Duodenal mucosa (tissue), 2 donors: ENCODE data around the gene VNN1.
"Not testable (repeated sequence)": the region's sequence is repeated elsewhere in the genome, so short reads cannot be mapped to it uniquely, and the experiment has no call there.

Experiments
- H3K27ac ChIP-seq: one replicate; pipeline ENCODE4 v1.7.0; 2013; ENCODE audit warnings: low read depth, low read length
- H3K27me3 ChIP-seq, 2 donors: one replicate each; pipeline ENCODE4 v1.7.0; 2013; ENCODE audit warnings: low read length in 2 of 2, control low read depth in 1 of 2; ENCODE audit not compliant: insufficient read depth in 2 of 2, control insufficient read depth in 1 of 2
- H3K36me3 ChIP-seq, 2 donors: one replicate each; pipeline ENCODE4 v1.7.0; 2013; ENCODE audit warnings: low read length in 2 of 2, control low read depth in 1 of 2; ENCODE audit not compliant: insufficient read depth in 2 of 2, control insufficient read depth in 1 of 2
- H3K4me1 ChIP-seq, 2 donors: one replicate each; pipeline ENCODE4 v1.7.0; 2013; ENCODE audit warnings: low read length in 2 of 2, control low read depth in 1 of 2; ENCODE audit not compliant: insufficient read depth in 2 of 2, control insufficient read depth in 1 of 2
- H3K4me3 ChIP-seq, 2 donors: one replicate each; pipeline ENCODE4 v1.7.0; 2013; ENCODE audit warnings: low read length in 2 of 2, low read depth in 1 of 2
- H3K9ac ChIP-seq, 2 donors: one replicate each; pipeline ENCODE4 v1.7.0; 2013; ENCODE audit warnings: low read length in 2 of 2, low read depth in 1 of 2
- H3K9me3 ChIP-seq, 2 donors: one replicate each; pipeline ENCODE4 v1.7.0; 2013; ENCODE audit warnings: low read length in 2 of 2, control low read depth in 1 of 2; ENCODE audit not compliant: control insufficient read depth in 1 of 2

The VNN1 gene

GRCh38 chr6:132659082-132659481, 54.8 kb downstream of the VNN1 start, which contains the start of gene TAAR1:
Gene TAAR1, minus strand, starts transcription at chr6:132659182. Its CDS starts 13,179 bp downstream, at chr6:132646003.
- H3K27me3 ChIP-seq = no peaks in the 10 kb centered on the region
- no peak within 1 kb of the TSS for H3K4me3 ChIP-seq
- no peaks in the 10 kb centered on the region for H3K9me3 ChIP-seq
- no peaks in the 10 kb centered on the region for H3K36me3 ChIP-seq
- H3K27ac ChIP-seq = no peak within 1 kb of the TSS
- no peaks in the 10 kb centered on the region for H3K4me1 ChIP-seq
- no peak within 1 kb of the TSS for H3K9ac ChIP-seq

GRCh38 chr6:132651062-132651461, 62.8 kb downstream of the VNN1 start:
- no peak overlapping the region for H3K9ac ChIP-seq
- H3K9me3 ChIP-seq = no peaks in the 10 kb centered on the region
- H3K27ac ChIP-seq = no peak overlapping the region
- no peaks in the 10 kb centered on the region for H3K27me3 ChIP-seq
- peaks cover 0 to 6% of the 10 kb centered on the region in 2 donors for H3K4me1 ChIP-seq
- no peak overlapping the region for H3K4me3 ChIP-seq
- no peaks in the 10 kb centered on the region for H3K36me3 ChIP-seq

- H3K36me3 ChIP-seq = no peaks in the 10 kb centered on the region
- H3K4me3 ChIP-seq = no peak overlapping the region
- H3K9me3 ChIP-seq = no peaks in the 10 kb centered on the region
- peaks cover 0 to 6% of the 10 kb centered on the region in 2 donors for H3K4me1 ChIP-seq
- H3K27ac ChIP-seq = no peak overlapping the region
- no peaks in the 10 kb centered on the region for H3K27me3 ChIP-seq
- no peak overlapping the region for H3K9ac ChIP-seq
These were observed 63.4 kb downstream of the VNN1 start for GRCh38 chr6:132650429-132650828.

GRCh38 chr6:132648828-132649227, 65.0 kb downstream of the VNN1 start:
- Histone ChIP-seq H3K27me3 (no peaks in the 10 kb centered on the region), H3K9ac (no peak overlapping the region), H3K4me3 (no peak overlapping the region), H3K4me1 (peaks cover 0 to 6% of the 10 kb centered on the region in 2 donors), H3K9me3 (no peaks in the 10 kb centered on the region), H3K27ac (no peak overlapping the region), H3K36me3 (no peaks in the 10 kb centered on the region)

GRCh38 chr6:132648356-132648755, 65.5 kb downstream of the VNN1 start:
- H3K27ac ChIP-seq = no peak overlapping the region
- no peaks in the 10 kb centered on the region for H3K9me3 ChIP-seq
- H3K36me3 ChIP-seq = no peaks in the 10 kb centered on the region
- no peak overlapping the region for H3K4me3 ChIP-seq
- no peak overlapping the region for H3K9ac ChIP-seq
- no peaks in the 10 kb centered on the region for H3K27me3 ChIP-seq
- H3K4me1 ChIP-seq = peaks cover 0 to 6% of the 10 kb centered on the region in 2 donors

GRCh38 chr6:132643547-132643946, 70.3 kb downstream of the VNN1 start:
- Histone ChIP-seq H3K4me3 (no peak overlapping the region), H3K9ac (no peak overlapping the region), H3K27ac (no peak overlapping the region), H3K36me3 (no peaks in the 10 kb centered on the region), H3K9me3 (no peaks in the 10 kb centered on the region), H3K4me1 (peaks cover 0 to 3% of the 10 kb centered on the region in 2 donors), H3K27me3 (no peaks in the 10 kb centered on the region)

- not testable (repeated sequence) for H3K9me3 ChIP-seq, H3K9ac ChIP-seq, H3K4me1 ChIP-seq, H3K27me3 ChIP-seq, H3K4me3 ChIP-seq, H3K36me3 ChIP-seq, H3K27ac ChIP-seq
These were observed 76.7 kb downstream of the VNN1 start for GRCh38 chr6:132637135-132637534.

- H3K9ac ChIP-seq, H3K27me3 ChIP-seq, H3K36me3 ChIP-seq, H3K4me3 ChIP-seq, H3K27ac ChIP-seq, H3K4me1 ChIP-seq, H3K9me3 ChIP-seq: not testable (repeated sequence)
These were observed 77.9 kb downstream of the VNN1 start for GRCh38 chr6:132635906-132636305.

- not testable (repeated sequence) for H3K9ac ChIP-seq, H3K27me3 ChIP-seq, H3K27ac ChIP-seq, H3K4me3 ChIP-seq, H3K4me1 ChIP-seq, H3K36me3 ChIP-seq, H3K9me3 ChIP-seq
These were observed 78.6 kb downstream of the VNN1 start for GRCh38 chr6:132635288-132635687.

GRCh38 chr6:132634796-132635195, 79.1 kb downstream of the VNN1 start:
- no peak overlapping the region for H3K9ac ChIP-seq
- no peaks in the 10 kb centered on the region for H3K4me1 ChIP-seq
- H3K4me3 ChIP-seq = no peak overlapping the region
- H3K36me3 ChIP-seq = no peaks in the 10 kb centered on the region
- H3K27ac ChIP-seq = no peak overlapping the region
- H3K27me3 ChIP-seq = no peaks in the 10 kb centered on the region
- no peaks in the 10 kb centered on the region for H3K9me3 ChIP-seq

GRCh38 chr6:132633362-132633761, 80.5 kb downstream of the VNN1 start:
- H3K36me3 ChIP-seq = no peaks in the 10 kb centered on the region
- H3K4me1 ChIP-seq = no peaks in the 10 kb centered on the region
- no peak overlapping the region for H3K4me3 ChIP-seq
- H3K27me3 ChIP-seq = no peaks in the 10 kb centered on the region
- H3K9ac ChIP-seq = no peak overlapping the region
- no peaks in the 10 kb centered on the region for H3K9me3 ChIP-seq
- no peak overlapping the region for H3K27ac ChIP-seq
